WERI-Rb-1 (cell line): ENCODE results near the gene DESI1.

Experiments
- DNase-seq: peaks from one replicate; pipeline ENCODE4 v3.0.0-alpha.2; 2020
- H3K27ac ChIP-seq: fragments of 250-450 bp; sonication (Bioruptor Pico); 2 replicates; pipeline ENCODE4 v1.5.1; 2020; ENCODE audit warnings: mild to moderate bottlenecking, moderate library complexity
- H3K27me3 ChIP-seq: fragments of 250-450 bp; sonication (Bioruptor Pico); 2 replicates; pipeline ENCODE4 v1.5.1; 2021; ENCODE audit warnings: mild to moderate bottlenecking, low read depth, moderate library complexity; ENCODE audit not compliant: insufficient read depth, severe bottlenecking
- H3K36me3 ChIP-seq: fragments of 250-450 bp; sonication (Bioruptor Pico); 2 replicates; pipeline ENCODE4 v1.5.1; 2020; ENCODE audit warnings: mild to moderate bottlenecking, moderate library complexity
- H3K4me3 ChIP-seq: 2 replicates; pipeline ENCODE4 v1.5.1; 2011; ENCODE audit warnings: low read depth, mild to moderate bottlenecking, control low read depth, low read length
- H3K9me3 ChIP-seq: fragments of 250-450 bp; sonication (Bioruptor Pico); 2 replicates; pipeline ENCODE4 v1.5.1; 2021; ENCODE audit warnings: mild to moderate bottlenecking, moderate library complexity; ENCODE audit not compliant: severe bottlenecking
- TF ChIP-seq, protein P1 (sequence below): IDR thresholded peaks from 2 replicates; pipeline ENCODE4 v1.5.1; 2011; ENCODE audit warnings: low read depth, mild to moderate bottlenecking, control low read depth, inconsistent platforms, low read length

The DESI1 gene

DNA sequence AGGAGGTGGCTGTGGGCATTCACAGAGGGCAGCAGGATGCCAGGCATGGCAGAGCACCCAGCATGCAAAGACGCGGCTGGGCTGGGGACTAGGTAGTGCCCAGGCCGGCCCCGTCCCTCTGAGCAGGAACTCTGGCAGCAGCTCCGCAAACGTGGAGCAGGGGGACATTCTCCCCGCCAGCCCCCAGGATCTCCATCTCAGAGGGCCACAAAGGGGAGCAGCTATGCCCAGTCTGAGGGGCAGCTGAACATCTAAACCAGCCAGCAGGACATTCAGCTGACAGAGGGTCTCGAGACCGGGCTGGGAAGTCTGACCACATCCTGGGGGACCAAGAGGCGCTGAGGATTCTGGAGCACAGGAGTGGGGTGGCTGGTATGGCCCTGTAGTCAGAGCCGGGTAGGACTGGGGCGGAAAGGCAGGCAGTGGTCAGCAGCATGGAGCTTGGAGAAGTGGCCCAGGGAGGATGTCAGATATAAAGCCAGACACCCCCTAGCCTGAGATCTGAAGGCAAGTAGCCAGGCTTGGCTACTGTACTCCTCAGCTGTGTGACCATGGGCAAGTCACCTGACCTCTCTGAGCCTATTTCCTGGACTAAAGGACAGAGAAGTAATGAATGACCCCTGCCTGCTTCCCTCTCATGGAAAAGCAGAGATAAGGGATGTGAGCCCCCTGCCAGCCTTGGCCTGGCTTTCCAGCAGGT is 41.4 kb downstream of the DESI1 start:
- no peak overlapping the region for H3K4me3 ChIP-seq
- TF ChIP-seq, protein P1, sequence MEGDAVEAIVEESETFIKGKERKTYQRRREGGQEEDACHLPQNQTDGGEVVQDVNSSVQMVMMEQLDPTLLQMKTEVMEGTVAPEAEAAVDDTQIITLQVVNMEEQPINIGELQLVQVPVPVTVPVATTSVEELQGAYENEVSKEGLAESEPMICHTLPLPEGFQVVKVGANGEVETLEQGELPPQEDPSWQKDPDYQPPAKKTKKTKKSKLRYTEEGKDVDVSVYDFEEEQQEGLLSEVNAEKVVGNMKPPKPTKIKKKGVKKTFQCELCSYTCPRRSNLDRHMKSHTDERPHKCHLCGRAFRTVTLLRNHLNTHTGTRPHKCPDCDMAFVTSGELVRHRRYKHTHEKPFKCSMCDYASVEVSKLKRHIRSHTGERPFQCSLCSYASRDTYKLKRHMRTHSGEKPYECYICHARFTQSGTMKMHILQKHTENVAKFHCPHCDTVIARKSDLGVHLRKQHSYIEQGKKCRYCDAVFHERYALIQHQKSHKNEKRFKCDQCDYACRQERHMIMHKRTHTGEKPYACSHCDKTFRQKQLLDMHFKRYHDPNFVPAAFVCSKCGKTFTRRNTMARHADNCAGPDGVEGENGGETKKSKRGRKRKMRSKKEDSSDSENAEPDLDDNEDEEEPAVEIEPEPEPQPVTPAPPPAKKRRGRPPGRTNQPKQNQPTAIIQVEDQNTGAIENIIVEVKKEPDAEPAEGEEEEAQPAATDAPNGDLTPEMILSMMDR = no peak
- H3K27ac ChIP-seq = no peak overlapping the region
- H3K27me3 ChIP-seq = no peaks in the 10 kb centered on the region
- peaks cover 20% of the 10 kb centered on the region for H3K36me3 ChIP-seq
- DNase-seq = no peak
- no peaks in the 10 kb centered on the region for H3K9me3 ChIP-seq

DNA sequence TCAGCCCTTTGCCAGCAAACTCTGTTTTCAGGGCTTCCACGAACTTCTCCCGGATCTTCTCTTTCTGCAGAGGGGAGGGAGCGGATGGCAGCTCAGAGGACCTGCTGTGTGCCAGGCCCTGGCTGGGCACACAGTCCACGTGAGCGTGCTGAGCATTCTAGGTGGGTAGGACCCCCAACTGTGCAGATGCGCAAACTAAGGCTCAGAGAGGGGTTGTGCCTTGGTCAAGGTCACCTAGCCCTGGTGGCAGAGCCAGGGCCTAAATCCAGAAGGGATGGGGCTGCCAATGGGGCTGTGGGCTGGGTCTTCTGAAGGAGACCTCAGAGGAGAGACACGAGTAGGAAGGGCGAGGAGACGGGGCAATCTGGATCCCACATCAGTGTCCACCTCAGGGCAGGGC is 42.0 kb downstream of the DESI1 start:
- H3K9me3 ChIP-seq = no peaks in the 10 kb centered on the region
- peaks cover 20% of the 10 kb centered on the region for H3K36me3 ChIP-seq
- DNase-seq = no peak
- TF ChIP-seq, protein P1 = no peak
- no peaks in the 10 kb centered on the region for H3K27me3 ChIP-seq
- H3K27ac ChIP-seq = no peak overlapping the region
- H3K4me3 ChIP-seq = no peak overlapping the region

DNA sequence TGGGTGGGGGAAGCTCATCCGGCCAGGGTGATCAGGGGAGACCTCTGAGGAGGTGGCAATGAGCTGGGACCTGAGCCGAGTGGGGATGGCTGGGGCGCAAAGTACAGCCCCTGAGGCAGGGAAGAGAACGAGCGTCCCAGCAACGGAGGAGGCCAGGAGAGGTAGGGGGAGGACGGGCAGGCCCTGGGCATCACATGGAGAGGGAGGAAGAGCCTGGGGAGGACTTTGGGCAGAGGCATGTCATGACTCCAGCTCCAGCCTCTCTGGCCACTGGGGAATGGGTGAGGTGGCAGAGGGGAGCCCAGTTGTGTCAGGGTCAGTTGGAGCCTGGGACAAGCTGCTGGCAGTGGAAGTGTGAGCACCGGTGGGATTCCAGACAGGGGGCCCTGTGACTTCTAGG is 42.7 kb downstream of the DESI1 start:
- Histone ChIP-seq H3K36me3 (peaks cover 20% of the 10 kb centered on the region), H3K4me3 (no peak overlapping the region)

DNA sequence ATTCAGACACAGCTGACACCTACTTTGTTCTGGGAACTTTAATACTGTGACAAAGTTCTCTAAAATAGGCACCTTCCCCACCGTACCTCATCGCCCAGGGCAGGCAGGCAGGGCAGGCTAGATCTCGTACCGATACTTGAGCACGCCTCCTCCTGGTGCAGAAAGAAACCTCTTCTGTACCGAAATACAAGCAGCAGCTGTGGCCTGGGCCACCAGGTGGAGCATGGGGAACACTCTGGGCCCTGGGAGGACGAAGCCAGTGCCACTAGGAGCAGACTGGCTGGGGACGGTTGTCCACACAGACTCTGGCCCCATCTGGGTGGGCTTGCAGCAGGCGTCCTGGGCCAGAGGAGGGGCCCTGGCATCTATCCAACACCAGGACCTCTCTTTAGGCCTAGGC is 44.0 kb downstream of the DESI1 start:
- peak; percentile 87 for DNase-seq
- peaks cover 20% of the 10 kb centered on the region for H3K36me3 ChIP-seq

More for the DNA sequence above, 42.7 kb downstream of the DESI1 start:
- Histone ChIP-seq H3K27ac (no peak overlapping the region), H3K27me3 (no peaks in the 10 kb centered on the region), H3K9me3 (no peaks in the 10 kb centered on the region)
- TF ChIP-seq, protein P1 = no peak
- no peak for DNase-seq

DNA sequence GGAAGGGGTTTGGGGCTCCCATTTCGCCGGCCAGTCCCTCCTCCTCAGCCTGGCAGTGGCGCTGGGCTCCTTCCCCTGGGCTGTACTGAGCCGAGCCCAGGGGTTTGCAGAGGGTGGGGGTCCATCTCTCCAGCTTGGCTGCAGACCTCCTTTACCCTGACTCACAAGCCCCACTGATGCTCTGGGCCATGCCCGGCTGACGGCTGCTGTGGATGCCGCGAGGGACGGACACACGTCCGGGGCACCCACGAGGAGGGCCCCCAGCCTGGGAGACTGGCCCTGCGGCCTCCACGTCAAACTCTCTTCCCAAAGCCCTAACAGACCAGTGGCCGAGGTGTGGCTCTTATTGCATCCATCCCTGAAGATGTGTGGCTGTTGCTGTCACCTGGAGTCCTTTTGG is 45.3 kb downstream of the DESI1 start:
- Histone ChIP-seq H3K27me3 (no peaks in the 10 kb centered on the region), H3K27ac (no peak overlapping the region), H3K9me3 (no peaks in the 10 kb centered on the region), H3K4me3 (no peak overlapping the region), H3K36me3 (peaks cover 20% of the 10 kb centered on the region)
- DNase-seq = no peak
- TF ChIP-seq, protein P1 = no peak

More for the DNA sequence above, 44.0 kb downstream of the DESI1 start:
- TF ChIP-seq, protein P1 = peak; percentile 97
- no peak overlapping the region; the same call in 1 of the 2 replicates for H3K27ac ChIP-seq
- no peaks in the 10 kb centered on the region for H3K9me3 ChIP-seq
- H3K27me3 ChIP-seq = no peaks in the 10 kb centered on the region
- H3K4me3 ChIP-seq = no peak overlapping the region
